Caco-2 (cell line): ENCODE measurements around the gene MORN1. TPM values are rescaled to one million over a fixed set of nuclear protein-coding genes. Genes with fewer than 3 reads are reported as not detected.
A peak's percentile ranks its signal among the peaks of the same experiment; 100 is the strongest.

ENCODE experiments used
- BruUV-seq: library from RNA; stranded (reverse); fragments of 400-500 nt; replicated peaks from 2 replicates; lab custom pipeline; 2021; lab: Mats Ljungman, UMichigan
- CTCF ChIA-PET: fragments of 300-600 bp; sonication (Branson Sonifier 250); formaldehyde crosslinking; loops from one replicate; lab custom pipeline; 2022; ENCODE audit warnings: antibody characterized with exemption; lab: Charles Lee
- POLR2A ChIA-PET: fragments of 300-600 bp; sonication (Branson Sonifier 250); formaldehyde crosslinking; loops from one replicate; lab custom pipeline; 2022; ENCODE audit warnings: antibody characterized with exemption; lab: Charles Lee
- DNase-seq, 2 experiments: peaks; one replicate each; pipeline versions ENCODE4 v3.0.0 to v3.0.0-alpha.2; 2020 to 2022
- H3K27me3 ChIP-seq: replicated peaks from 2 replicates; pipeline ENCODE4 v1.6.0; 2011; ENCODE audit warnings: low read length; ENCODE audit not compliant: control insufficient read depth, insufficient read depth
- H3K36me3 ChIP-seq: 2 replicates; pipeline ENCODE4 v1.5.1; 2011; ENCODE audit warnings: low read length; ENCODE audit not compliant: control insufficient read depth, insufficient read depth
- H3K4me1 ChIP-seq: fragments of 250-450 bp; sonication (Bioruptor Pico); 2 replicates; pipeline ENCODE4 v1.5.1; 2020; ENCODE audit warnings: mild to moderate bottlenecking
- H3K4me3 ChIP-seq: 2 replicates; pipeline ENCODE4 v1.5.1; 2011; ENCODE audit warnings: low read depth, mild to moderate bottlenecking, control low read depth, low read length
- H3K9me3 ChIP-seq: fragments of 250-450 bp; sonication (Bioruptor Pico); 2 replicates; pipeline ENCODE4 v1.5.1; 2020; ENCODE audit warnings: mild to moderate bottlenecking, moderate library complexity
- H3K27ac Mint-ChIP-seq: one replicate; pipeline ENCODE4 v1.8.0; 2022; ENCODE audit warnings: mixed read lengths; ENCODE audit not compliant: unreplicated experiment
- H3K27me3 Mint-ChIP-seq: one replicate; pipeline ENCODE4 v1.8.0; 2022; ENCODE audit warnings: mixed read lengths; ENCODE audit not compliant: insufficient read depth, unreplicated experiment
- H3K36me3 Mint-ChIP-seq: one replicate; pipeline ENCODE4 v1.8.0; 2022; ENCODE audit warnings: mild to moderate bottlenecking, mixed read lengths; ENCODE audit not compliant: insufficient read depth, unreplicated experiment
- H3K4me1 Mint-ChIP-seq: one replicate; pipeline ENCODE4 v1.8.0; 2022; ENCODE audit warnings: low read depth, mixed read lengths; ENCODE audit not compliant: unreplicated experiment
- H3K4me3 Mint-ChIP-seq: one replicate; pipeline ENCODE4 v1.8.0; 2022; ENCODE audit warnings: mild to moderate bottlenecking, moderate library complexity, mixed read lengths; ENCODE audit not compliant: unreplicated experiment
- H3K9me3 Mint-ChIP-seq: one replicate; pipeline ENCODE4 v1.8.0; 2022; ENCODE audit warnings: mixed read lengths; ENCODE audit not compliant: unreplicated experiment
- intact Hi-C: fragments of 100-400 bp; cut with micrococcal nuclease; formaldehyde crosslinking; loops from one replicate; pipeline ENCODE4 v1.10.0; 2022; ENCODE audit not compliant: unreplicated experiment
- total RNA-seq: library from RNA; stranded (reverse); gene quantifications from 2 replicates; pipeline ENCODE4 v1.2.3, GENCODE V29; 2022
- TF ChIP-seq, protein P1 (sequence below), 2 experiments: fragments of 200-600 bp in 1 of 2; IDR thresholded peaks; 1 replicate in 1 of 2; 2 replicates in 1 of 2; pipeline versions ENCODE4 v1.5.1 to v1.8.0; 2011 to 2022; ENCODE audit warnings: antibody characterized with exemption in 1 of 2, control low read depth in 1 of 2, inconsistent platforms in 1 of 2, low read depth in 1 of 2, low read length in 1 of 2, mild to moderate bottlenecking in 1 of 2, moderate library complexity in 1 of 2; ENCODE audit not compliant: insufficient read depth in 1 of 2, severe bottlenecking in 1 of 2, unreplicated experiment in 1 of 2

MORN1 gene
- total RNA-seq, 1 experiment from 2014 or later = 8.6 TPM

DNA sequence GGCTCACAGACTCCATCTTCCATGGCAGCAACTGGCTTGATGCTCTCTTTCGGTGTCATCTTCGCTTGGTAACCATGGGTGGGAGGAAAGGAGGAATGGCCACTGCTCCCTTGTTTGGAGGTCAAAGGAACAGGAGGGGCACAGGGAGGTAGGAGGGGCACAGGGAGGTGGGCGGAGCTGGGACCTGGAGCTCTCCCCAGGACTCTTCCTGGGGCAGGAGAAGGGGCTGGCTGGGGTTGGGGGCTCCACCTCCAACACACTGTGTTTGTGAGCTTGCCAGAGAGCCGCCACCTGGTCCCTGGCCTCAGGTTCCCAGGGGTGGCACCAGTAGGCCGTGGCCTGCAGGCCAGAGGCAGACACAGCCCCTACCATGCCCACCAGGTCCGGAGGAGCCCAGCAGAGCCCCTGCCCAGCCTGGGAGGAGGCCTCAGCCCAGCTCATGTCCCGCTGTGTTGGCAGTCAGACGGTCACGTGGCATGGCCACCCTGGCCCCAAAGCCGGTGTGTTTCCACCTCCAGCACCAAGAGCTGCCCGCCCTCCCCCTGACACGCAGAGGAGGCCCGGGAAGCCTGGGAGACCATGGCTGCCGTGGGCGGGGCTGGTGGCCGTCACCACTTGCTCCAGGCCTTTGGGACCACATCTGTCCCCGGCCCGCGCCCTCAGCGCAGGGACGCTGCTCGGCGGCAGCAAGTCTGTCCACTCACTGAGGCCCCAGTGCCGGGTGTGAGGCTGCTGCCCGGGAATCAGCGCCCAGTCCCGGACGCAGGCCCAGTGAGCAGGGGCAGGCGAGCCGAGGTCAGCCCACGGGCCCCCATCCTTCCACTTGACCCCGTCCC is 73.9 kb downstream of the MORN1 start:
- Mint-ChIP-seq H3K4me1 (no peaks in the 10 kb centered on the region), H3K4me3 (no peak overlapping the region), H3K36me3 (peaks cover 5% of the 10 kb centered on the region), H3K27ac (peak overlapping the region; percentile 55), H3K27me3 (no peaks in the 10 kb centered on the region), H3K9me3 (no peaks in the 10 kb centered on the region)
- Histone ChIP-seq H3K4me3 (no peak overlapping the region), H3K27me3 (no peaks in the 10 kb centered on the region), H3K36me3 (no peaks in the 10 kb centered on the region), H3K4me1 (peaks cover 7% of the 10 kb centered on the region; the same call in 1 of the 2 replicates), H3K9me3 (no peaks in the 10 kb centered on the region)
- POLR2A ChIA-PET = no interaction called here
- CTCF ChIA-PET = interaction anchor here (0.5 kb wide), 1 partner anchor 118 kb away, joined by 7 read pairs; no protein-coding TSS in a partner anchor
- BruUV-seq = no TSS peak
- no peak for DNase-seq
- TF ChIP-seq, protein P1, sequence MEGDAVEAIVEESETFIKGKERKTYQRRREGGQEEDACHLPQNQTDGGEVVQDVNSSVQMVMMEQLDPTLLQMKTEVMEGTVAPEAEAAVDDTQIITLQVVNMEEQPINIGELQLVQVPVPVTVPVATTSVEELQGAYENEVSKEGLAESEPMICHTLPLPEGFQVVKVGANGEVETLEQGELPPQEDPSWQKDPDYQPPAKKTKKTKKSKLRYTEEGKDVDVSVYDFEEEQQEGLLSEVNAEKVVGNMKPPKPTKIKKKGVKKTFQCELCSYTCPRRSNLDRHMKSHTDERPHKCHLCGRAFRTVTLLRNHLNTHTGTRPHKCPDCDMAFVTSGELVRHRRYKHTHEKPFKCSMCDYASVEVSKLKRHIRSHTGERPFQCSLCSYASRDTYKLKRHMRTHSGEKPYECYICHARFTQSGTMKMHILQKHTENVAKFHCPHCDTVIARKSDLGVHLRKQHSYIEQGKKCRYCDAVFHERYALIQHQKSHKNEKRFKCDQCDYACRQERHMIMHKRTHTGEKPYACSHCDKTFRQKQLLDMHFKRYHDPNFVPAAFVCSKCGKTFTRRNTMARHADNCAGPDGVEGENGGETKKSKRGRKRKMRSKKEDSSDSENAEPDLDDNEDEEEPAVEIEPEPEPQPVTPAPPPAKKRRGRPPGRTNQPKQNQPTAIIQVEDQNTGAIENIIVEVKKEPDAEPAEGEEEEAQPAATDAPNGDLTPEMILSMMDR (IDR thresholded peaks at IDR 0.05; ENCODE audit: insufficient read depth in 1 of 2, low read depth in 1 of 2, low read length in 1 of 2, severe bottlenecking in 1 of 2, unreplicated experiment in 1 of 2) = no peak
- intact Hi-C loops = loop anchor here (10.0 kb wide), 2 partner anchors 63 to 93 kb away; partner anchors contain the start of gene SKI

DNA sequence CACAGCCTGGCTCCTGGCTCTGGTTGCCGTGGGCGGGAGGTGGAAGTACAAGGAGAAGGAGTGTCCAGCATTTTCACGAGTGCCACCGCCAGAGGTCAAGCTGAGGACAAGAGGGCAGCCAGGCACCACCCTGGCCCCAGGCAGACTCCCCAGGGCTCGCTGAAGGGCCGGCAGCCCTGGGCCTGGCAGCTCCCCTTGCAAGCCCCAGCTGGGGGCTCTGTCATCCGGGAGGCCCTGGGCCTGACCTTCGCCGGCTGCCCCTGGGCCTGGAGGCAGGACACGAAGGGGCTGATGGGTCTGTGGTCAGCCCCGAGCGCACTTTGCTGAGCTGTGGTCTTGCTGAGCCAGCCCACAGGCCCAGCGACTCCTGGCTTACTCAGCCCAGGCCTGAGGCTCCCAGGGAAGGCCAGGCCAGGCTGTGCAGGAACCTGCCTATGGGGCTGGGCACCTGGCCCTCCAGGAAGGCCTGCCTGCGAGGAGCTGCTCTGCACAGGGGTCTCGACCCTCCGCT is 74.8 kb downstream of the MORN1 start:
- Mint-ChIP-seq H3K9me3 (no peaks in the 10 kb centered on the region), H3K4me3 (no peak overlapping the region), H3K27me3 (no peaks in the 10 kb centered on the region), H3K27ac (peak overlapping the region; percentile 55), H3K36me3 (peaks cover 5% of the 10 kb centered on the region), H3K4me1 (no peaks in the 10 kb centered on the region)
- peaks cover 16% of the 10 kb centered on the region; the same call in 1 of the 2 replicates for H3K4me1 ChIP-seq
- H3K9me3 ChIP-seq = no peaks in the 10 kb centered on the region
- TF ChIP-seq, protein P1 (IDR thresholded peaks at IDR 0.05; ENCODE audit: insufficient read depth in 1 of 2, low read depth in 1 of 2, low read length in 1 of 2, severe bottlenecking in 1 of 2, unreplicated experiment in 1 of 2) = no peak
- no TSS peak for BruUV-seq
- no peak overlapping the region for H3K4me3 ChIP-seq
- ChIA-PET POLR2A (interaction anchor here (1.1 kb wide), 1 partner anchor 122 kb away, joined by 4 read pairs; the partner anchor contains the start of gene FAAP20), CTCF (no interaction called here)
- no peak for DNase-seq
- intact Hi-C loops = loop anchor here (10.0 kb wide), 2 partner anchors 62 to 92 kb away; partner anchors contain the start of gene SKI
- no peaks in the 10 kb centered on the region for H3K27me3 ChIP-seq
- no peaks in the 10 kb centered on the region for H3K36me3 ChIP-seq
